ENCODE measurements around the gene SULT1E1.

Gene SULT1E1

DNA sequence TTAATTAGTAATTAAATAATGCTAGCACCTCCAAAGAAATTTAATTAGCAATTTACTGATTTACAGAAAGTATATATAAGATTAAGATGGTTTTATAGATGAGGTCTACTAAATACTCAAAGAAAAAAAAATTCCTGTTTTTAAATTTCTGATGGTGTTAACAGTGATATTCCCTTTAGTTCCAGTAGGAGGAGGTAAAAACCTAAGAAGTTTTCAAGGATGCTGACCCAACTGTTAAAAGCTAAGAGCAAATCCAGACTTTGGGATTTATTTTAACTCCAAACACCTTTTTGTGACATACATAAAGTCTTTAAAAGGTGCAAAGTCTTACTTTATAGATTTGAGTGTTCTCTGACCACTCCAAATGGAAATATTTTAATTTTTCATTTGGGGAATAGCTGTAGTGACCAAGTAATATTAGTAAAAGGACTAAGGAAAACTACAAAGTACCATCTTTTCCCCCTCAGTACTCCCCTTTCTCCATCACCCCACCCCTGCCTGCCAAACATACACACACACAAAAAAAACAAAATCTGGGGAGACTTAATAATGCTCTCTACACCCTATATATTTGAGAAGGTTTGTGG, 36.7 kb upstream of the SULT1E1 start:
- no peaks in the 10 kb centered on the region for H3K9me3 ChIP-seq (ENCODE audit: insufficient read depth, low read length)
- H3K27me3 ChIP-seq (ENCODE audit: low read length): no peaks in the 10 kb centered on the region
- H3K4me3 ChIP-seq (ENCODE audit: insufficient read depth, low read length, poor library complexity, severe bottlenecking): no peak overlapping the region
- H3K9ac ChIP-seq (ENCODE audit: low read length): no peak overlapping the region
- H3K9me2 ChIP-seq (replicated peaks; ENCODE audit: insufficient read depth, low read length): no peaks in the 10 kb centered on the region
- H4K20me1 ChIP-seq (ENCODE audit: low read depth, low read length): no peaks in the 10 kb centered on the region
- H3F3A ChIP-seq (ENCODE audit: insufficient read depth): no peaks in the 10 kb centered on the region
- no peak overlapping the region for H2AFZ ChIP-seq (ENCODE audit: low read depth, low read length, severe bottlenecking)
- H3K27ac ChIP-seq (ENCODE audit: low read depth, low read length): no peak overlapping the region
- no peaks in the 10 kb centered on the region for H3K36me3 ChIP-seq (ENCODE audit: low read length)
- no peaks in the 10 kb centered on the region for H3K79me2 ChIP-seq (ENCODE audit: insufficient read depth, low read length)
- H3K4me2 ChIP-seq (ENCODE audit: low read depth, low read length, poor library complexity, severe bottlenecking): no peak overlapping the region
- no peak for TF ChIP-seq CTCF (IDR thresholded peaks at IDR 0.05; ENCODE audit: insufficient read depth, low read length, poor library complexity, severe bottlenecking)
- no peak for TF ChIP-seq EZH2phosphoT487 (conservative IDR thresholded peaks at IDR 0.05; ENCODE audit: low read length)

GRCh38 chr4:69894721-69895120, 34.8 kb upstream of the SULT1E1 start:
- Histone ChIP-seq H3K4me2 (ENCODE audit: low read depth, low read length, poor library complexity, severe bottlenecking) (no peak overlapping the region), H3K9me2 (replicated peaks; ENCODE audit: insufficient read depth, low read length) (no peaks in the 10 kb centered on the region), H3K27me3 (ENCODE audit: low read length) (no peaks in the 10 kb centered on the region), H3K36me3 (ENCODE audit: low read length) (no peaks in the 10 kb centered on the region), H3K79me2 (ENCODE audit: insufficient read depth, low read length) (no peaks in the 10 kb centered on the region), H3K27ac (ENCODE audit: low read depth, low read length) (no peak overlapping the region), H3K4me3 (ENCODE audit: insufficient read depth, low read length, poor library complexity, severe bottlenecking) (no peak overlapping the region), H2AFZ (ENCODE audit: low read depth, low read length, severe bottlenecking) (no peak overlapping the region), H3F3A (ENCODE audit: insufficient read depth) (no peaks in the 10 kb centered on the region), H4K20me1 (ENCODE audit: low read depth, low read length) (no peaks in the 10 kb centered on the region), H3K9ac (ENCODE audit: low read length) (no peak overlapping the region), H3K9me3 (ENCODE audit: insufficient read depth, low read length) (no peaks in the 10 kb centered on the region)
- TF ChIP-seq CTCF (IDR thresholded peaks at IDR 0.05; ENCODE audit: insufficient read depth, low read length, poor library complexity, severe bottlenecking) (no peak), EZH2phosphoT487 (conservative IDR thresholded peaks at IDR 0.05; ENCODE audit: low read length) (no peak)

GRCh38 chr4:69894186-69894585, 34.2 kb upstream of the SULT1E1 start:
- H3K9me3 ChIP-seq (ENCODE audit: insufficient read depth, low read length): no peaks in the 10 kb centered on the region
- H3K4me3 ChIP-seq (ENCODE audit: insufficient read depth, low read length, poor library complexity, severe bottlenecking): no peak overlapping the region
- H3K27me3 ChIP-seq (ENCODE audit: low read length): no peaks in the 10 kb centered on the region
- H3K27ac ChIP-seq (ENCODE audit: low read depth, low read length): no peak overlapping the region
- TF ChIP-seq CTCF (IDR thresholded peaks at IDR 0.05; ENCODE audit: insufficient read depth, low read length, poor library complexity, severe bottlenecking) (no peak), EZH2phosphoT487 (conservative IDR thresholded peaks at IDR 0.05; ENCODE audit: low read length) (no peak)
- H3K9ac ChIP-seq (ENCODE audit: low read length): no peak overlapping the region
- H4K20me1 ChIP-seq (ENCODE audit: low read depth, low read length): no peaks in the 10 kb centered on the region
- H2AFZ ChIP-seq (ENCODE audit: low read depth, low read length, severe bottlenecking): no peak overlapping the region
- no peaks in the 10 kb centered on the region for H3K36me3 ChIP-seq (ENCODE audit: low read length)
- no peaks in the 10 kb centered on the region for H3K9me2 ChIP-seq (replicated peaks; ENCODE audit: insufficient read depth, low read length)
- H3F3A ChIP-seq (ENCODE audit: insufficient read depth): no peaks in the 10 kb centered on the region
- no peak overlapping the region for H3K4me2 ChIP-seq (ENCODE audit: low read depth, low read length, poor library complexity, severe bottlenecking)
- H3K79me2 ChIP-seq (ENCODE audit: insufficient read depth, low read length): no peaks in the 10 kb centered on the region
